ENCODE measurements around the gene HOXA13. TPM values are rescaled to one million over a fixed set of nuclear protein-coding genes. Genes with fewer than 3 reads are reported as not detected.
A peak's percentile ranks its signal among the peaks of the same experiment; 100 is the strongest.

HOXA13 gene
- total RNA-seq, 2 donors from 2014 or later, result not detected

DNA sequence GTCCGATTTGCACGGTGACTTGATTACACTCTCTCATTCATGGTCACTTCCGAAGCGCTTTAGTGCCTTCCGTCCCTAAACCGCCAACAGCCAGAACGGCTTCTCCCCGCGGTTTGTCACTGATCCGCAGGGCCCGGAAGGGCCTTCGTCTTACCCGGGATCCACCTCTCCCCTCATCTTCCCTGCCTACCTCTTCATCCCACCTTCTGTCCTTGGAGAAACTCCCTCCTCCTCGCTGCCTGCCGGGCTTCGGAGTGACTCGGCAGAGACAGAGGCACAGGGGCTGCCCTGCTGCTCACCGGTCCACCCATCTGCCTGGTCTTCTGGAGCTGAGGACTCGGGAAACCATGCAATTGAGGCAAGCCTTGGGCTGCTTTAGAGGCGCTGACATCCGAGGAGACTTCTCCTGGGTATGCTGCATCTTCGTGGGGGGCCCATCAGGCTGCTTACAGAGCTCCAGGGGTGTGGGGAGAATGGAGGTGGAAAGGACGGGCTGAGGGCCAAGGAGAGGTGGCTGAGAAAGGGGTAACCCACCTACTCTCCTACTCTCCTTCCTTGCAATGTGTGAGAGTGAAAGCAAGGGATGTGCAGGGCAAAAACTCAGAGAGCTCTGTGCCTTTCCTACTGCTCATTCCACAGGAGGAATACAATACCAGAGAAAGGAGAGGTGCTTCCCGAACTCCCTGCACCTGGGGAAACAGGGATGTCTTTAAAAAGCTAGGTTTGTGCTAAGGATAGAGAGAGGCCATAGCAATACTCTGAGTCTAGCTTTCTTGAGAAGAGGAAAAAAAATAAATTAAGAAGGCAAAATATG, 13.8 kb downstream of the HOXA13 start:
- peaks cover 0 to 54% of the 10 kb centered on the region in 2 donors for H3K4me1 ChIP-seq

DNA sequence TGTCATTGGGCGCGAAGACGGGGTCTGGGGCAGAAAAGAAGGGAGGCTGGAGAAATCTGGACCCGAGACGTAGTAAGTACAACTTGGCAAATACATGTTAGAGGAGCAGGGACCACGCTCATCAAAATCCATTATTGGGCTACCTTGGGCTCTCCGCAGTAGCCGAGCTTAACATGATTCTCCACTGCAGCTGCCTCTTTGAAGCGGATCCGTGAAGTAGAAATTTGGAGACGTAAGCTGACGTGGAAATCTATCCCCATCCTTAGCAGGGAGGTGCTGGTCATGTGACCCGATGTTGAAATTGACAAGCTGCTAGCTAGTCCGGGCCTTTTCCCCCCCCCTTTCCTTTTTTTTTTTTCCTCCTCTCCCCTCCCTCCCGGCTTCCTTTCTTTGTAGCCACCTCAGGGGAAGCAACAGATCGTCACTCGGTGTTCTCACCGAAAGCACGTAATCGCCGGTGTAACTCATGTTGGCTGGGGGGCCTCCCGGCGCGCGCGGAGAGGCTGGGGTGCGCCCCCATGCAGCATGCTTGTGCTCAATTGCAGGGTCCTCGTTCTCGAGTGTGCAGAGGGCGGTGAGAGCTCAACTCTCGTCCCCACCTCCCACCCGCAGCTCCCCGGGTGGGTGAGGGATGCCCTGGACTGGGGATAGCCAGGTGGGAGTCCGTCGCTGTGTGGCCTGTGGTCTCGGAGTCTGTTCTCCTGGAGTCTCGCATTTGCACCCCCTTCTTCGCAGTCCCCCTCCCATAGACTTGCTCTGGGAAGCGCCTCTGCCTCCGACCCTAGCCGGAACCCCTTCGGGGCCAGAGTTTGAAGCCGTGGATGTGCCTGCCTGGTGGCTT, 14.7 kb downstream of the HOXA13 start, which contains the start of gene HOXA11:
HOXA11 (minus strand) TSS at position 220 of the 841 bp plus-strand sequence; CDS start at position 132, 88 bp downstream.
- Histone ChIP-seq H3K4me1 (peaks cover 0 to 54% of the 10 kb centered on the region in 2 donors), H3K9me3 (no peaks in the 10 kb centered on the region), H3K27me3 (peaks cover 79 to 96% of the 10 kb centered on the region in 2 donors), H3K36me3 (no peaks in the 10 kb centered on the region), H3K27ac (no peak within 1 kb of the TSS), H3K4me3 (peak within 1 kb of the TSS in 1 of 2 donors; percentile 37)
- no peak for DNase-seq (ENCODE audit: low spot score)
- TF ChIP-seq, protein P1, sequence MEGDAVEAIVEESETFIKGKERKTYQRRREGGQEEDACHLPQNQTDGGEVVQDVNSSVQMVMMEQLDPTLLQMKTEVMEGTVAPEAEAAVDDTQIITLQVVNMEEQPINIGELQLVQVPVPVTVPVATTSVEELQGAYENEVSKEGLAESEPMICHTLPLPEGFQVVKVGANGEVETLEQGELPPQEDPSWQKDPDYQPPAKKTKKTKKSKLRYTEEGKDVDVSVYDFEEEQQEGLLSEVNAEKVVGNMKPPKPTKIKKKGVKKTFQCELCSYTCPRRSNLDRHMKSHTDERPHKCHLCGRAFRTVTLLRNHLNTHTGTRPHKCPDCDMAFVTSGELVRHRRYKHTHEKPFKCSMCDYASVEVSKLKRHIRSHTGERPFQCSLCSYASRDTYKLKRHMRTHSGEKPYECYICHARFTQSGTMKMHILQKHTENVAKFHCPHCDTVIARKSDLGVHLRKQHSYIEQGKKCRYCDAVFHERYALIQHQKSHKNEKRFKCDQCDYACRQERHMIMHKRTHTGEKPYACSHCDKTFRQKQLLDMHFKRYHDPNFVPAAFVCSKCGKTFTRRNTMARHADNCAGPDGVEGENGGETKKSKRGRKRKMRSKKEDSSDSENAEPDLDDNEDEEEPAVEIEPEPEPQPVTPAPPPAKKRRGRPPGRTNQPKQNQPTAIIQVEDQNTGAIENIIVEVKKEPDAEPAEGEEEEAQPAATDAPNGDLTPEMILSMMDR (IDR thresholded peaks at IDR 0.05), result no peak

More for the DNA sequence above, 13.8 kb downstream of the HOXA13 start:
- no peak overlapping the region for H3K4me3 ChIP-seq
- TF ChIP-seq, protein P1 (IDR thresholded peaks at IDR 0.05), result no peak
- no peak for DNase-seq (ENCODE audit: low spot score)
- peaks cover 78 to 94% of the 10 kb centered on the region in 2 donors for H3K27me3 ChIP-seq
- no peaks in the 10 kb centered on the region for H3K36me3 ChIP-seq
- H3K9me3 ChIP-seq, result no peaks in the 10 kb centered on the region
- no peak overlapping the region for H3K27ac ChIP-seq

DNA sequence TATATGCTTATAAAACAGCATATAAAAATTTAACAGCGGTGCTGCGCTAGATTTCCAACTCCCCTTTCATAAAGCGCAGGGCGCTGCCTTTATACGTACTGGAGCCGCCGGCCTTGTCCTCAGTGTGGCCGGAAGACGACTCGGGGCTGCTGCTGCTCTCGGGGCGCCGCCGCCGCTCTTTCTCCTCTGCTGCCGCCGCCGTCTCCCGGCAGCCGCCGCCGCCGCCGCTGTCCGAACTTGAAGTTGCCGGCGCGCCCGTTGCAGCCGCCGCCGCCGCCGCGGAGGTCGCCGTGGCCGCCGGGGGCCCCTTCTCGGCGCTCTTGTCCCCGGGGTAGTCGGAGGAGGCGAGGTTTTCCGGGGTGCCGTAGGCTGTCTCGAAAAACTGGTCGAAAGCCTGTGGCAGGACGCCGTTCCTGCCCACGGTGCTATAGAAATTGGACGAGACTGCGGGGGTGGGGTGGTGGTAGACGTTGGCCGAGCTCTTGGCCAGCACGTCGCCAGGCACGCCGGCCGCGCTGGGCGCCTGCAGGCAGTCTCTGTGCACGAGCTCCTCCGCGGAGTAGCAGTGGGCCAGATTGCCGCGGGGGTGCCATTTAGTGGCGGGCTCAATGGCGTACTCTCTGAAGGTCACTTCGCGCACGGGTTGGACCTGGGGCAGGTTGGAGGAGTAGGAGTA, 15.4 kb downstream of the HOXA13 start:
- H3K36me3 ChIP-seq, result no peaks in the 10 kb centered on the region
- H3K27ac ChIP-seq, result no peak overlapping the region
- H3K27me3 ChIP-seq, result peaks cover 76 to 96% of the 10 kb centered on the region in 2 donors
- no peaks in the 10 kb centered on the region for H3K9me3 ChIP-seq
- peaks cover 0 to 60% of the 10 kb centered on the region in 2 donors for H3K4me1 ChIP-seq
- no peak for DNase-seq (ENCODE audit: low spot score)
- peak overlapping the region in 1 of 2 donors; percentile 37 for H3K4me3 ChIP-seq
- TF ChIP-seq, protein P1 (IDR thresholded peaks at IDR 0.05), result no peak

DNA sequence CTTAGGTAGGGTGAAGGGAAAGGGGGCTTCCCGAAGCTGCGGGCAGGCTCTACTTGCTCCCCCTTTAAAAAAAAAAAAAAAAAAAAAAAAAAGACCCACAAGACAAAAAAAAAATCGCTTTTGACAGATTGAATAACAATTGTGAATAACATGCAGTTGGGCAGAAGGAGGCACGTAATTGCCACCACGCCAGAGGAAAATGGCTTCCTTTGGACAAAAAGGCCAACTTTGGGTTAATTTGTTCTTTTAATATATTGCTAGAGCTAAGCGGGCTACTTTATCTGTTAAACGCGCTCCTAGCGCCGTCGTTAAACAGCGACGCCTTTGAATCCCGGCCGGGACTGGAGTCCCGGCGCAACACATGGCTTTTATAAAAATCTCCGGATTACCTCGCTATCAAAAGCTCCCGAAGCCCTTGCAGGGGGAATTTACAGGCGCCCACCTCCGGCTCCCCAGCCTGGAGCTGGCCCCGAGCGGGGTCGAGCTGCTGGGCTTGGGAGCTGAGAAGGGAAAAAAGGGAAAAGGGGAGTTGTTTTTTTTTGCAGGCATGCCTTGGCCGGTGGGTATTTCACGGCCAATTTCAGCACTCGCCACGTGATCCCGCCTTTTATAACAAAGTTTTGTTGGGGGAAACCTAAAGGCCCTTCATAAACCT, 16.1 kb downstream of the HOXA13 start:
- peaks cover 0 to 56% of the 10 kb centered on the region in 2 donors for H3K4me1 ChIP-seq
- no peaks in the 10 kb centered on the region for H3K9me3 ChIP-seq
- H3K36me3 ChIP-seq, result no peaks in the 10 kb centered on the region
- peaks cover 76 to 94% of the 10 kb centered on the region in 2 donors for H3K27me3 ChIP-seq
- H3K27ac ChIP-seq, result no peak overlapping the region
- TF ChIP-seq, protein P1 (IDR thresholded peaks at IDR 0.05), result no peak
- peak overlapping the region in 1 of 2 donors; percentile 37 for H3K4me3 ChIP-seq
- DNase-seq (ENCODE audit: low spot score), result no peak

Data from right atrium auricular region (tissue), 2 donors.